Nephron progenitor cell (in vitro differentiated cells): ENCODE results near the gene FBXL13.
"Not testable (repeated sequence)": the region's sequence is repeated elsewhere in the genome, so short reads cannot be mapped to it uniquely, and the experiment has no call there.

Experiments used
- DNase-seq: peaks from one replicate; pipeline ENCODE4 v3.0.0; 2021
- H3K27ac Mint-ChIP-seq: 2 replicates; pipeline ENCODE4 v1.8.0; 2021; ENCODE audit warnings: mild to moderate bottlenecking, moderate library complexity, mixed read lengths
- H3K27me3 Mint-ChIP-seq: 2 replicates; pipeline ENCODE4 v1.8.0; 2021; ENCODE audit warnings: mild to moderate bottlenecking, low read depth, mixed read lengths; ENCODE audit not compliant: poor library complexity
- H3K36me3 Mint-ChIP-seq: 2 replicates; pipeline ENCODE4 v1.8.0; 2021; ENCODE audit warnings: low read depth, mixed read lengths
- H3K4me1 Mint-ChIP-seq: 2 replicates; pipeline ENCODE4 v1.8.0; 2021; ENCODE audit warnings: mixed read lengths
- H3K4me3 Mint-ChIP-seq: 2 replicates; pipeline ENCODE4 v1.8.0; 2021; ENCODE audit warnings: mild to moderate bottlenecking, moderate library complexity, mixed read lengths
- H3K9me3 Mint-ChIP-seq: 2 replicates; pipeline ENCODE4 v1.8.0; 2021; ENCODE audit warnings: mild to moderate bottlenecking, moderate library complexity, mixed read lengths
- CTCF ChIP-seq: fragments of 200-600 bp; sonication (generic); IDR thresholded peaks from 2 replicates; pipeline ENCODE4 v1.5.0; 2021; ENCODE audit warnings: antibody characterized with exemption

Gene FBXL13

GRCh38 chr7:103093429-103093828 is 18.8 kb upstream of the FBXL13 start:
- no peaks in the 10 kb centered on the region for H3K9me3 Mint-ChIP-seq
- no peak overlapping the region for H3K4me3 Mint-ChIP-seq
- H3K27ac Mint-ChIP-seq: no peak overlapping the region
- TF ChIP-seq CTCF: no peak
- H3K36me3 Mint-ChIP-seq: peaks cover 72% of the 10 kb centered on the region
- no peaks in the 10 kb centered on the region for H3K4me1 Mint-ChIP-seq
- no peaks in the 10 kb centered on the region for H3K27me3 Mint-ChIP-seq
- no peak for DNase-seq

GRCh38 chr7:103092321-103092720 is 17.7 kb upstream of the FBXL13 start:
- H3K36me3 Mint-ChIP-seq: peaks cover 77% of the 10 kb centered on the region
- not testable (repeated sequence) for H3K27me3 Mint-ChIP-seq, H3K4me3 Mint-ChIP-seq, DNase-seq, H3K9me3 Mint-ChIP-seq, H3K4me1 Mint-ChIP-seq, H3K27ac Mint-ChIP-seq

GRCh38 chr7:103083210-103083609 is 8.6 kb upstream of the FBXL13 start:
- Mint-ChIP-seq H3K4me1 (peaks cover 5% of the 10 kb centered on the region), H3K27me3 (no peaks in the 10 kb centered on the region), H3K27ac (no peak overlapping the region), H3K4me3 (no peak overlapping the region), H3K9me3 (no peaks in the 10 kb centered on the region), H3K36me3 (peaks cover 51% of the 10 kb centered on the region)
- no peak for DNase-seq
- TF ChIP-seq CTCF: no peak

- Mint-ChIP-seq H3K27ac (no peak overlapping the region), H3K36me3 (peaks cover 51% of the 10 kb centered on the region), H3K4me1 (peaks cover 5% of the 10 kb centered on the region), H3K9me3 (no peaks in the 10 kb centered on the region), H3K27me3 (no peaks in the 10 kb centered on the region), H3K4me3 (no peak overlapping the region)
- DNase-seq: no peak
- TF ChIP-seq CTCF: no peak
Measured at GRCh38 chr7:103082497-103082896, 7.9 kb upstream of the FBXL13 start.

GRCh38 chr7:103080923-103081322 is 6.3 kb upstream of the FBXL13 start:
- Mint-ChIP-seq H3K4me1 (peaks cover 10% of the 10 kb centered on the region), H3K4me3 (no peak overlapping the region), H3K27ac (no peak overlapping the region), H3K27me3 (no peaks in the 10 kb centered on the region), H3K9me3 (no peaks in the 10 kb centered on the region), H3K36me3 (peaks cover 42% of the 10 kb centered on the region)
- no peak for DNase-seq
- no peak for TF ChIP-seq CTCF

- Mint-ChIP-seq H3K36me3 (peaks cover 39% of the 10 kb centered on the region), H3K9me3 (no peaks in the 10 kb centered on the region), H3K4me1 (peaks cover 15% of the 10 kb centered on the region), H3K27ac (no peak overlapping the region), H3K4me3 (no peak overlapping the region), H3K27me3 (no peaks in the 10 kb centered on the region)
- TF ChIP-seq CTCF: no peak
- no peak for DNase-seq
Measured at GRCh38 chr7:103079836-103080235, 5.2 kb upstream of the FBXL13 start.

GRCh38 chr7:103078226-103078625 is 3.6 kb upstream of the FBXL13 start:
- not testable (repeated sequence) for H3K27ac Mint-ChIP-seq, H3K27me3 Mint-ChIP-seq, DNase-seq, H3K9me3 Mint-ChIP-seq, H3K4me3 Mint-ChIP-seq
- Mint-ChIP-seq H3K36me3 (peaks cover 30% of the 10 kb centered on the region), H3K4me1 (peaks cover 26% of the 10 kb centered on the region)
